Adrenal gland (tissue), 5 donors: ENCODE results near the gene ZNF148.

ENCODE experiments used
- CTCF ChIP-seq, 6 experiments: fragments of 450-650 bp in 4 of 6; fragments of 200-600 bp in 2 of 6; sonication (generic) in 1 of 6; IDR thresholded peaks; 1 replicate in 5 of 6; 2 replicates in 1 of 6; pipeline versions ENCODE4 v1.5.1 to v1.8.0; 2016 to 2021; ENCODE audit warnings: antibody characterized with exemption in 6 of 6, mild to moderate bottlenecking in 2 of 6, moderate library complexity in 1 of 6
- POLR2A ChIP-seq, 2 donors: fragments of 450-650 bp; IDR thresholded peaks; one replicate each; pipeline ENCODE4 v1.6.1; 2017; ENCODE audit warnings: antibody characterized with exemption in 2 of 2, mild to moderate bottlenecking in 2 of 2, moderate library complexity in 1 of 2
- donor health status: DM: no; HTN: no; CAD: no.

- TF ChIP-seq CTCF (IDR thresholded peaks at IDR 0.05) = no peak
- no peak for TF ChIP-seq POLR2A (IDR thresholded peaks at IDR 0.05)
Measured at GRCh38 chr3:125292015-125292414, 83.1 kb downstream of the ZNF148 start.
